ENCODE results near the gene COL6A3. TPM values are rescaled to one million over a fixed set of nuclear protein-coding genes. Genes with fewer than 3 reads are reported as not detected.

COL6A3 gene
- total RNA-seq, 2 experiments from 2014 or later: 0.19 to 0.45 TPM

DNA sequence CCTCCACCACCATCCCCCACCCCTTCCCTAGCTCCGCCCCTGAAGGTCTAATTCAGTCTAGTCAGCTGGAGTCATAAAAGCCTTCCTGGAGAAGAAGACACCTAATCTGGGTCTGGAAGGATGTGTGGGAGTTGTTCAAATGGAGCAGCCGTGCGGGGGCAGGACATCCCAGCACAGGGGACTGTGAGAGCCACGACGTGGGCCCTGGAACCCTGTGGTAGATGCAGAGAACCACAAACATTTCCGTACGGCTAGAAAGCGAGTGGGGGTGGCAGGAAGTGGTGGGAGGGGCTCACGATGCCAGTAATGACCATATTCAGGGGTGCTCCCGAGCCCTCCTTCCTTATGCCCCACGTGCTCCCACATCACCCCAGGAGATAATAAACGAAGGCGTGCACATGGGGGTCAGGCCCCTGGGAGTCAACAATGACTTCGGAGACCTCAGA, 20.9 kb upstream of the COL6A3 start:
- ATAC-seq (ENCODE audit: low read depth) (peak; percentile 82), DNase-seq (peak; percentile 76)
- no peaks in the 10 kb centered on the region for H3K36me3 Mint-ChIP-seq
- H3K4me3 Mint-ChIP-seq: peak overlapping the region; percentile 46
- POLR2A ChIA-PET: interaction anchor here (0.7 to 1.4 kb wide), 3 partner anchors 14 to 40 kb away, joined by 3 to 4 read pairs (median 3); no protein-coding TSS in a partner anchor
- no peaks in the 10 kb centered on the region for H3K27me3 Mint-ChIP-seq
- peaks cover 50% of the 10 kb centered on the region for H3K4me1 Mint-ChIP-seq
- peaks cover 3% of the 10 kb centered on the region for H3K9me3 Mint-ChIP-seq
- H3K27ac Mint-ChIP-seq: peak overlapping the region; percentile 57

DNA sequence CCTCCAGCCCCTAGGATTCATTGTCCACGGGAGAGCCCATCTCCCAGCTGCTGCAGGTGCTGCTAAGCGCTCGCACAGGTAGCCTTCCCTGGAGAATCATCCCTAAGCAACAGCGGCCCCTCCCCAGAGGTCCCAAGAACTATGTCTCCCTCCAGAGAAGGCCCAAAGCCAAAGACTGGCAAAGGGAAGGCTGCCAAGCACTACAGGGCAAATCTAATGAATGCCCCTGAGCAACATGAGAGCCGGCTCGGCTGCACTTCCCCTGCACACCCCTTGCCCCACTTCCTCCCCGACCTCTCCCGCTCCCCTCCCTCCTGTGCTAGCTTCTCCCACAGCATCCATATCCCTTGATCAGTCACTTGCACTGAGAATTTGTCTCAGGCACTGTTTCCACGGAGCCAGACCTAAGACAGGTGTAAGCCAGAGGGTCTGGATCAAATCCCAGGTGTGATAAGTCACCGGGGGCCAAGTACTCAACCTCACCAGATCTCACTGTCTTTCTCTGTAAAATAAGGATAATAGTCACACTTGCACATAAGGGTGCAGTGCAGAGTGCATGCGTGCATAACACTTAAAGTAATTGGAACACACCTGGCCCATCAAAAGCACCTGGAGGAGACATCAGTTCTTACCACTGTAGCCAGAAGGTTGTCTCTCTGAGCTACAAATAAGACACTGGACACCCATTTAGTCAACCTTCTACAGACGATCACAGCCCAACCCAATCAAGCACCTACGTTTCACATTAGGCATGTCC, 20.1 kb upstream of the COL6A3 start:
- no peaks in the 10 kb centered on the region for H3K36me3 Mint-ChIP-seq
- H3K27me3 Mint-ChIP-seq: no peaks in the 10 kb centered on the region
- peak overlapping the region; percentile 60 for H3K4me3 Mint-ChIP-seq
- no peak for ATAC-seq (ENCODE audit: low read depth)
- peaks cover 55% of the 10 kb centered on the region for H3K4me1 Mint-ChIP-seq
- DNase-seq: no peak
- POLR2A ChIA-PET: interaction anchor here (0.7 to 1.4 kb wide), 2 partner anchors 13 to 41 kb away, joined by 3 to 4 read pairs; no protein-coding TSS in a partner anchor
- H3K9me3 Mint-ChIP-seq: no peaks in the 10 kb centered on the region
- no peak overlapping the region for H3K27ac Mint-ChIP-seq

GRCh38 chr2:237432484-237433092, 18.6 kb upstream of the COL6A3 start:
- Mint-ChIP-seq H3K4me3 (peak overlapping the region; percentile 54), H3K9me3 (no peaks in the 10 kb centered on the region), H3K36me3 (peaks cover 2% of the 10 kb centered on the region), H3K4me1 (peaks cover 68% of the 10 kb centered on the region), H3K27me3 (no peaks in the 10 kb centered on the region), H3K27ac (peak overlapping the region; percentile 41)
- DNase-seq (peak; percentile 64), ATAC-seq (ENCODE audit: low read depth) (peak; percentile 48)
- POLR2A ChIA-PET: interaction anchor here (1.4 kb wide), 1 partner anchor 11 kb away, joined by 3 read pairs; no protein-coding TSS in a partner anchor

- ATAC-seq (ENCODE audit: low read depth) (no peak), DNase-seq (no peak)
- Mint-ChIP-seq H3K27me3 (peaks cover 3% of the 10 kb centered on the region), H3K27ac (peak overlapping the region; percentile 40), H3K36me3 (peaks cover 2% of the 10 kb centered on the region), H3K4me1 (peaks cover 73% of the 10 kb centered on the region), H3K9me3 (no peaks in the 10 kb centered on the region), H3K4me3 (no peak overlapping the region)
- POLR2A ChIA-PET: no interaction called here
Measured at GRCh38 chr2:237431837-237432236, 17.9 kb upstream of the COL6A3 start.

DNA sequence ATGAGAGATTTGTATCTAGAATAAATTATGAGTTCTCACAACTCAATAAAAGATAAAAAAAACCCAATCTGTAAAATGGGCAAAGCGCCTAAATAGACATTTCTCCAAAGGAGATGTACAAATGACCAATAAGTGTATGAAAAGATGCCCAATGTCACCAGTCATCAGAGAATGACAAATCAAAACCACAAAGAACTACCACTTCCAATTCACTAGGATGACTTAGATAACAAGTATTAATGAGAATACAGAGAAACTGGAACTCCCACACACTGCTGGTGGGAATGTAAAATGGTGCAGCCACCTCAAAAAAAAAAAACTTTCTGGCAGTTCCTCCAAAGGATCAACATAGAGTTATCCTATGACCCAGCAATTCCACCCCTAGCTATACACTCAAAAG, 17.4 kb upstream of the COL6A3 start:
- H3K27ac Mint-ChIP-seq: no peak overlapping the region
- DNase-seq (no peak), ATAC-seq (ENCODE audit: low read depth) (no peak)
- H3K9me3 Mint-ChIP-seq: no peaks in the 10 kb centered on the region
- H3K4me1 Mint-ChIP-seq: peaks cover 74% of the 10 kb centered on the region
- POLR2A ChIA-PET: no interaction called here
- H3K4me3 Mint-ChIP-seq: no peak overlapping the region
- H3K27me3 Mint-ChIP-seq: peaks cover 5% of the 10 kb centered on the region
- peaks cover 3% of the 10 kb centered on the region for H3K36me3 Mint-ChIP-seq

- POLR2A ChIA-PET: no interaction called here
- peaks cover 5% of the 10 kb centered on the region for H3K27me3 Mint-ChIP-seq
- DNase-seq: no peak
- no peak for ATAC-seq (ENCODE audit: low read depth)
- H3K36me3 Mint-ChIP-seq: peaks cover 3% of the 10 kb centered on the region
- no peak overlapping the region for H3K27ac Mint-ChIP-seq
- no peak overlapping the region for H3K4me3 Mint-ChIP-seq
- H3K4me1 Mint-ChIP-seq: peaks cover 70% of the 10 kb centered on the region
- H3K9me3 Mint-ChIP-seq: no peaks in the 10 kb centered on the region
Measured at GRCh38 chr2:237430861-237431260, 16.9 kb upstream of the COL6A3 start.

DNA sequence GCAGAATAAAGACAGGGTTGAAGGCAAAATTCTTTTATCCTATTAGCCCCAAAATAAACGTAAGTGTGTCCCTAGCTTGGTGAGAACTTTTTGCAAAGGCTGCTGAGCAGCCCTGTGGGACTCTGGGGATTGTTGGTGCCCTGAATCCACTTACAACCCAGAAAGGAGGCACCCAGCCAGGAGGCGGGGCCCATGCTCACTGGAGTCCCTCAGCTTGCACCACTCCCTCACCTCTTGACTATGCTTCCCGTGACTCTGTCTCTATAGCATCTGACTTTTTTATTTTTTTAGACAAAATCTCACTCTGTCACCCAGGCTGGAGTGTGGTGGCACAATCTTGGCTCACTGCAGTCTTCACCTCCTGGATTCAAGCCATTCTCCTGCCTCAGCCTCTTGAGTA, 15.8 kb upstream of the COL6A3 start:
- ATAC-seq (ENCODE audit: low read depth): no peak
- peaks cover 62% of the 10 kb centered on the region for H3K4me1 Mint-ChIP-seq
- H3K27me3 Mint-ChIP-seq: peaks cover 9% of the 10 kb centered on the region
- POLR2A ChIA-PET: no interaction called here
- H3K9me3 Mint-ChIP-seq: no peaks in the 10 kb centered on the region
- H3K27ac Mint-ChIP-seq: no peak overlapping the region
- no peak for DNase-seq
- H3K4me3 Mint-ChIP-seq: no peak overlapping the region
- peaks cover 3% of the 10 kb centered on the region for H3K36me3 Mint-ChIP-seq

GRCh38 chr2:237427769-237428506, 14.0 kb upstream of the COL6A3 start:
- peaks cover 14% of the 10 kb centered on the region for H3K27me3 Mint-ChIP-seq
- DNase-seq (no peak), ATAC-seq (ENCODE audit: low read depth) (peak; percentile 70)
- POLR2A ChIA-PET: no interaction called here
- H3K4me3 Mint-ChIP-seq: peak overlapping the region; percentile 47
- H3K4me1 Mint-ChIP-seq: peaks cover 46% of the 10 kb centered on the region
- H3K9me3 Mint-ChIP-seq: no peaks in the 10 kb centered on the region
- peak overlapping the region; percentile 31 for H3K27ac Mint-ChIP-seq
- peaks cover 3% of the 10 kb centered on the region for H3K36me3 Mint-ChIP-seq

DNA sequence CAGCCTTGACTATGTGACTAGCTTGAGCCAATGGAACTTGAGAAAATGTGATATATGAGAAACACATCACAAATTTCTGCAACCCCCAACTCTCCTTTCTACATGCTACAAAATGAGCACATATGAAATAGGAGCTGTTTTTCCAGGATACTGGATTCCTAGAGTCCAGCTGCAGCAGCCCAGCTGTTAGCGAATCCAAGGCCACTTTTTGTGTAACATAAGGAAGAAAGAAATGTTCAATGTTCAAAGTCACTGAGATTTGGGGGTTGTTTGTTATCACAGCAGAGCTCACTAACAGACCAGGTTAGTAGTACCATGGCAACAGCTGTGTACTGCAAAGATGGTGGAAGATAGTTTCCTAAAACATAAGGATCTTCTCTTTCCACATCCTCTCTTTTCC, 12.6 kb upstream of the COL6A3 start:
- POLR2A ChIA-PET: no interaction called here
- ATAC-seq (ENCODE audit: low read depth): no peak

DNA sequence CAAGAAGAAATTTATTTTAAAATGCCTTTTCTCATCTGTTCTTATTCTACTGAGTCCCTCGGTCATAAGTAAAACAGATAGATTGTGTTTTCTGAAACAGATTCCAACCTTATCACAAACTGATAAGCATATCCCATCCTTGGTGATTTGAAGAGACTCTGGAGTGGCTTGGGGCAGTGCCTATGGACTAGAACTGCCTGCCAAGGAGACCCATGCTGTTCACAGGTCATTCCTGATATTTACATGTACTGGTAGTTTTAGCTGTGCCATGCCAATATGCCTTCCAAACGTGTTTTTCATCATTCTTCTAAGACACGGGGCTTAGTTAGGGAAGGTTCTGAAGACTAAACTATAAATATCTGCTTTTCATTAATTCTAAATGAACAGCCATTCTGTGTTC, 11.4 kb upstream of the COL6A3 start:
- Mint-ChIP-seq H3K9me3 (no peaks in the 10 kb centered on the region), H3K36me3 (peaks cover 3% of the 10 kb centered on the region), H3K27me3 (peaks cover 20% of the 10 kb centered on the region), H3K4me1 (peaks cover 37% of the 10 kb centered on the region), H3K4me3 (no peak overlapping the region), H3K27ac (no peak overlapping the region)
- DNase-seq: no peak
- ATAC-seq (ENCODE audit: low read depth): no peak
- POLR2A ChIA-PET: no interaction called here

More for the DNA sequence above, 12.6 kb upstream of the COL6A3 start:
- H3K27ac Mint-ChIP-seq: no peak overlapping the region
- H3K9me3 Mint-ChIP-seq: no peaks in the 10 kb centered on the region
- peaks cover 3% of the 10 kb centered on the region for H3K36me3 Mint-ChIP-seq
- DNase-seq: no peak
- H3K4me3 Mint-ChIP-seq: no peak overlapping the region
- H3K4me1 Mint-ChIP-seq: peaks cover 37% of the 10 kb centered on the region
- peaks cover 14% of the 10 kb centered on the region for H3K27me3 Mint-ChIP-seq

GRCh38 chr2:237424544-237424943, 10.6 kb upstream of the COL6A3 start:
- no peaks in the 10 kb centered on the region for H3K9me3 Mint-ChIP-seq
- no peak overlapping the region for H3K27ac Mint-ChIP-seq
- ATAC-seq (ENCODE audit: low read depth) (no peak), DNase-seq (no peak)
- H3K4me3 Mint-ChIP-seq: no peak overlapping the region
- H3K4me1 Mint-ChIP-seq: peaks cover 32% of the 10 kb centered on the region
- H3K27me3 Mint-ChIP-seq: peaks cover 22% of the 10 kb centered on the region
- POLR2A ChIA-PET: no interaction called here
- H3K36me3 Mint-ChIP-seq: peaks cover 3% of the 10 kb centered on the region

- no peak overlapping the region for H3K4me3 Mint-ChIP-seq
- ATAC-seq (ENCODE audit: low read depth) (no peak), DNase-seq (no peak)
- no peak overlapping the region for H3K27ac Mint-ChIP-seq
- peaks cover 3% of the 10 kb centered on the region for H3K36me3 Mint-ChIP-seq
- POLR2A ChIA-PET: interaction anchor here (0.7 kb wide), 1 partner anchor 12 kb away, joined by 3 read pairs; no protein-coding TSS in a partner anchor
- peaks cover 22% of the 10 kb centered on the region for H3K27me3 Mint-ChIP-seq
- peaks cover 27% of the 10 kb centered on the region for H3K4me1 Mint-ChIP-seq
- H3K9me3 Mint-ChIP-seq: no peaks in the 10 kb centered on the region
Measured at GRCh38 chr2:237423891-237424290, 9.9 kb upstream of the COL6A3 start.

GRCh38 chr2:237422309-237422708, 8.3 kb upstream of the COL6A3 start:
- POLR2A ChIA-PET: interaction anchor here (0.8 to 1.9 kb wide), 3 partner anchors 11 to 53 kb away, joined by 3 to 11 read pairs (median 4); no protein-coding TSS in a partner anchor
- peaks cover 22% of the 10 kb centered on the region for H3K27me3 Mint-ChIP-seq
- ATAC-seq (ENCODE audit: low read depth) (no peak), DNase-seq (no peak)
- H3K27ac Mint-ChIP-seq: peak overlapping the region; percentile 1
- no peaks in the 10 kb centered on the region for H3K9me3 Mint-ChIP-seq
- no peak overlapping the region for H3K4me3 Mint-ChIP-seq
- H3K4me1 Mint-ChIP-seq: peaks cover 11% of the 10 kb centered on the region
- H3K36me3 Mint-ChIP-seq: peaks cover 2% of the 10 kb centered on the region
